Hepatocyte (in vitro differentiated cells): Measurements from ENCODE around the gene PID1. TPM values are rescaled to one million over a fixed set of nuclear protein-coding genes. Genes with fewer than 3 reads are reported as not detected.

Experiments
- DNase-seq: peaks from one replicate; pipeline ENCODE4 v3.0.0-alpha.2; 2016; ENCODE audit warnings: low spot score
- H2AFZ ChIP-seq: fragments of 200-600 bp; sonication (generic); 2 replicates; pipeline ENCODE4 v1.6.0; 2016; ENCODE audit warnings: antibody characterized with exemption, mild to moderate bottlenecking
- H3K27ac ChIP-seq: fragments of 200-600 bp; sonication (generic); 2 replicates; pipeline ENCODE4 v1.5.1; 2016; ENCODE audit warnings: mild to moderate bottlenecking
- H3K27me3 ChIP-seq: fragments of 200-600 bp; sonication (generic); 2 replicates; pipeline ENCODE4 v1.6.1; 2016
- H3K36me3 ChIP-seq: fragments of 200-600 bp; sonication (generic); replicated peaks from 2 replicates; pipeline ENCODE4 v1.5.1; 2016; ENCODE audit warnings: low read depth; ENCODE audit not compliant: insufficient read depth
- H3K4me1 ChIP-seq: fragments of 200-600 bp; sonication (generic); 2 replicates; pipeline ENCODE4 v1.5.1; 2016; ENCODE audit warnings: mild to moderate bottlenecking, moderate library complexity; ENCODE audit not compliant: insufficient read depth
- H3K4me2 ChIP-seq: fragments of 200-600 bp; sonication (generic); 2 replicates; pipeline ENCODE4 v1.6.0; 2016
- H3K4me3 ChIP-seq: fragments of 200-600 bp; sonication (generic); 2 replicates; pipeline ENCODE4 v1.5.1; 2016; ENCODE audit warnings: mild to moderate bottlenecking
- H3K79me2 ChIP-seq: fragments of 200-600 bp; sonication (generic); 2 replicates; pipeline ENCODE4 v1.6.0; 2017; ENCODE audit warnings: mild to moderate bottlenecking
- H3K9me2 ChIP-seq: fragments of 200-600 bp; sonication (generic); replicated peaks from 2 replicates; pipeline ENCODE4 v1.6.0; 2017; ENCODE audit warnings: mild to moderate bottlenecking; ENCODE audit not compliant: insufficient read depth
- H3K9me3 ChIP-seq: fragments of 200-600 bp; sonication (generic); 2 replicates; pipeline ENCODE4 v1.5.1; 2016; ENCODE audit warnings: low read depth, mild to moderate bottlenecking
- H4K20me1 ChIP-seq: fragments of 200-600 bp; sonication (generic); 2 replicates; pipeline ENCODE4 v1.6.0; 2016; ENCODE audit warnings: mild to moderate bottlenecking; ENCODE audit not compliant: insufficient read depth, poor library complexity, severe bottlenecking
- EZH2 ChIP-seq: fragments of 200-600 bp; sonication (generic); IDR thresholded peaks from 2 replicates; pipeline ENCODE4 v1.6.1; 2016; ENCODE audit warnings: antibody characterized with exemption, mild to moderate bottlenecking, borderline replicate concordance
- EZH2phosphoT487 ChIP-seq: fragments of 200-600 bp; sonication (generic); IDR thresholded peaks from one replicate; pipeline ENCODE4 v1.6.1; 2018; ENCODE audit warnings: antibody characterized with exemption, mild to moderate bottlenecking, low read depth, moderate library complexity; ENCODE audit not compliant: unreplicated experiment, severe bottlenecking
- WGBS: methylation state at CpG from one replicate; pipeline ENCODE4 v1.1.6; 2016; ENCODE audit warnings: low lambda C conversion rate; ENCODE audit errors: missing lambda C conversion rate; 5-methylcytosine and 5-hydroxymethylcytosine counted together
- polyA plus RNA-seq: library from polyadenylated mRNA; unstranded; fragments of >200 nt; fragmentation: Nextera tagmentation; extraction: Ambion mirVana; gene quantifications from 2 replicates; pipeline ENCODE4 v1.2.1, GENCODE V29; 2016
- total RNA-seq: library from RNA; depleted of rRNA; stranded (reverse); fragments of >200 nt; gene quantifications from 2 replicates; pipeline ENCODE4 v1.2.3, GENCODE V29; 2014
- TF ChIP-seq, protein P1 (sequence below): fragments of 200-600 bp; sonication (generic); IDR thresholded peaks from 2 replicates; pipeline ENCODE4 v1.5.1; 2016; ENCODE audit warnings: antibody characterized with exemption, mild to moderate bottlenecking; ENCODE audit not compliant: poor library complexity

The PID1 gene
- total and polyA plus RNA-seq, 2 experiments from 2014 or later, result 26.7 to 31.1 TPM

DNA sequence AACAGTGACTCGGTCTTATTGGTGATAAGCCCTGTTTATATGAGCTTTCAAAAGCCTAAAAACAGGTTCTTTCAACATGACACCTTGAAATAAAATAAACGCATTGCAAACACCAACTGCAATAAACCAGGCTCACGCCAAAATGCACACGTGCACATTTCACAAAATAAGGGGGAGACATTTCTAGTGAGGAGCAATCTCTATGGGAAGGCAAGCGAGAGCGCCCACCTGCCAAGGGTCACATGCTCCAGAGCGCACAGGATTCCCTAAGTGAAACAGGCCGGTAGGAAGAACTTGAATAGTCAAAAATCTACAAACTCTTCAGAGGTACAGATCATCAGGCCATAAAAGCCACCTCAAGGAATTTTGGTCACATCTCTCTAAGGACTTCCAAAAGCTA, 1.9 kb downstream of the PID1 start:
- H2AFZ ChIP-seq, result no peak overlapping the region
- H3K9me2 ChIP-seq, result no peaks in the 10 kb centered on the region
- no peak overlapping the region for H3K4me3 ChIP-seq
- H3K27me3 ChIP-seq, result no peaks in the 10 kb centered on the region
- H4K20me1 ChIP-seq, result no peaks in the 10 kb centered on the region
- H3K4me2 ChIP-seq, result peak overlapping the region; percentile 93
- peaks cover 58% of the 10 kb centered on the region for H3K79me2 ChIP-seq
- no peaks in the 10 kb centered on the region for H3K9me3 ChIP-seq
- no peaks in the 10 kb centered on the region for H3K36me3 ChIP-seq
- WGBS, result 68% methylated on average over 8 of the region's 8 CpGs
- peaks cover 19% of the 10 kb centered on the region for H3K4me1 ChIP-seq
- H3K27ac ChIP-seq, result no peak overlapping the region
- DNase-seq, result no peak
- TF ChIP-seq, protein P1, sequence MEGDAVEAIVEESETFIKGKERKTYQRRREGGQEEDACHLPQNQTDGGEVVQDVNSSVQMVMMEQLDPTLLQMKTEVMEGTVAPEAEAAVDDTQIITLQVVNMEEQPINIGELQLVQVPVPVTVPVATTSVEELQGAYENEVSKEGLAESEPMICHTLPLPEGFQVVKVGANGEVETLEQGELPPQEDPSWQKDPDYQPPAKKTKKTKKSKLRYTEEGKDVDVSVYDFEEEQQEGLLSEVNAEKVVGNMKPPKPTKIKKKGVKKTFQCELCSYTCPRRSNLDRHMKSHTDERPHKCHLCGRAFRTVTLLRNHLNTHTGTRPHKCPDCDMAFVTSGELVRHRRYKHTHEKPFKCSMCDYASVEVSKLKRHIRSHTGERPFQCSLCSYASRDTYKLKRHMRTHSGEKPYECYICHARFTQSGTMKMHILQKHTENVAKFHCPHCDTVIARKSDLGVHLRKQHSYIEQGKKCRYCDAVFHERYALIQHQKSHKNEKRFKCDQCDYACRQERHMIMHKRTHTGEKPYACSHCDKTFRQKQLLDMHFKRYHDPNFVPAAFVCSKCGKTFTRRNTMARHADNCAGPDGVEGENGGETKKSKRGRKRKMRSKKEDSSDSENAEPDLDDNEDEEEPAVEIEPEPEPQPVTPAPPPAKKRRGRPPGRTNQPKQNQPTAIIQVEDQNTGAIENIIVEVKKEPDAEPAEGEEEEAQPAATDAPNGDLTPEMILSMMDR, result no peak
- no peak for TF ChIP-seq EZH2
- no peak for TF ChIP-seq EZH2phosphoT487

DNA sequence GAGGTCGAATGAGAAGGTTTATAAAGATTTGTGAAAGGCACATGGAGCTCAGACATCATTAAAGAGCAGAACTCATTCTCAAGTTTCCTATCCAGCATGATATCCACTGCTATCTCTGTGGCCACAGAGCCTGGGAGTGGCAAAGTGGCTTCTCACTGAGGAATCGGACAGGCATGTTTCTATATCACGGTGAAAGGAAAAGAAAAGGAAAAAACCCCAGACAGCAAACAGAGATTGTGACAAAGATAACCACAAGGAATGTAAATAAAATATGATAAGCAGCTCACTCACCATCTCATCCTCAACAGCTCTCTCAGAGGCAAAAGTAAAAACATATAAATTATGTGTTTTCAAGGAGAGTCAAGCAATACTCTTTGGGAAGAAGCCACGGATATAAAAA, 2.5 kb downstream of the PID1 start:
- Histone ChIP-seq H2AFZ (no peak overlapping the region), H3K36me3 (no peaks in the 10 kb centered on the region), H3K4me1 (peaks cover 19% of the 10 kb centered on the region), H3K27ac (no peak overlapping the region), H3K79me2 (peaks cover 63% of the 10 kb centered on the region), H4K20me1 (no peaks in the 10 kb centered on the region), H3K27me3 (no peaks in the 10 kb centered on the region), H3K4me2 (peak overlapping the region; percentile 93), H3K4me3 (no peak overlapping the region), H3K9me2 (no peaks in the 10 kb centered on the region), H3K9me3 (no peaks in the 10 kb centered on the region)
- TF ChIP-seq EZH2 (no peak), EZH2phosphoT487 (no peak)
- TF ChIP-seq, protein P1, result no peak
- WGBS, result 50% methylated on average over 4 of the region's 4 CpGs
- no peak for DNase-seq

- H3K4me1 ChIP-seq, result peaks cover 14% of the 10 kb centered on the region
- no peaks in the 10 kb centered on the region for H3K27me3 ChIP-seq
- H3K36me3 ChIP-seq, result peaks cover 2% of the 10 kb centered on the region
- no peak overlapping the region for H2AFZ ChIP-seq
- WGBS, result 59% methylated on average over 1 of the region's 1 CpG
- H3K4me3 ChIP-seq, result no peak overlapping the region
- TF ChIP-seq, protein P1, result no peak
- TF ChIP-seq EZH2phosphoT487, result no peak
- TF ChIP-seq EZH2, result no peak
- H3K79me2 ChIP-seq, result peaks cover 71% of the 10 kb centered on the region
- H3K27ac ChIP-seq, result no peak overlapping the region
- no peaks in the 10 kb centered on the region for H3K9me3 ChIP-seq
- no peak for DNase-seq
- no peaks in the 10 kb centered on the region for H4K20me1 ChIP-seq
- peak overlapping the region; percentile 93 for H3K4me2 ChIP-seq
- no peaks in the 10 kb centered on the region for H3K9me2 ChIP-seq
Measured at GRCh38 chr2:229267080-229267479, 4.0 kb downstream of the PID1 start.

- H3K9me2 ChIP-seq, result no peaks in the 10 kb centered on the region
- no peaks in the 10 kb centered on the region for H3K27me3 ChIP-seq
- TF ChIP-seq EZH2, result no peak
- TF ChIP-seq EZH2phosphoT487, result no peak
- TF ChIP-seq, protein P1, result no peak
- H3K4me2 ChIP-seq, result peak overlapping the region; percentile 93
- no peak overlapping the region for H2AFZ ChIP-seq
- 60% methylated on average over 4 of the region's 4 CpGs for WGBS
- no peak overlapping the region for H3K4me3 ChIP-seq
- H3K9me3 ChIP-seq, result no peaks in the 10 kb centered on the region
- DNase-seq, result no peak
- H3K4me1 ChIP-seq, result peaks cover 14% of the 10 kb centered on the region
- H3K27ac ChIP-seq, result no peak overlapping the region
- peaks cover 81% of the 10 kb centered on the region for H3K79me2 ChIP-seq
- peaks cover 2% of the 10 kb centered on the region for H3K36me3 ChIP-seq
- H4K20me1 ChIP-seq, result no peaks in the 10 kb centered on the region
Measured at GRCh38 chr2:229265727-229266126, 5.4 kb downstream of the PID1 start.
